OCI-LY1 (cell line): ENCODE data around the gene ASTN1.

Experiments
- EZH2 ChIP-seq: fragments of 200-600 bp; sonication (generic), shearing (Covaris generic); IDR thresholded peaks from 2 replicates; pipeline ENCODE4 v1.8.0; 2017; ENCODE audit warnings: borderline replicate concordance, mixed run types, mild to moderate bottlenecking, antibody characterized with exemption, low read length, moderate library complexity, mixed read lengths
- TF ChIP-seq, protein P1 (sequence below): fragments of 200-600 bp; sonication (generic), shearing (Covaris generic); IDR thresholded peaks from 2 replicates; pipeline ENCODE4 v1.5.1; 2017; ENCODE audit warnings: mild to moderate bottlenecking, antibody characterized with exemption, low read length, moderate library complexity, mixed read lengths

DNA sequence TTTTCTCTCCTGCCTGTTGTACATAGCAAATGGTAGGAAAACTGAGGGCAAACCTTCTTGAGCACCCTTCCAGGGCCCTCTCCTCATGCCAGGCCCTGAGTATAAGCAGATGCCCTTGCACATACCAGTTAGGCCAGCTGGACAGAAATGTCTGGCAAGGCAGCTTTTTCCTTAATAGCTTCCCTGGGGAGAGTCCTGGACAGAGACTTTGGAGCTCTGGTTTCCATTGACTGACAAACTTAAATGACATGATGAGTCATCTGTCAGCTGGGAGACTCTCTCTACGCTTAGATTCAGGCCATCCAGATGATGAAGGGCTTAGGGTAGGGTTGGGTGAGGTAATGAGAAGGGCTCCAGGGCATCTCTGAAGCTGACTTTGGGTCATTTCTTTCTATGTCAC, 317.5 kb downstream of the ASTN1 start:
- no peak for TF ChIP-seq EZH2
- TF ChIP-seq, protein P1, sequence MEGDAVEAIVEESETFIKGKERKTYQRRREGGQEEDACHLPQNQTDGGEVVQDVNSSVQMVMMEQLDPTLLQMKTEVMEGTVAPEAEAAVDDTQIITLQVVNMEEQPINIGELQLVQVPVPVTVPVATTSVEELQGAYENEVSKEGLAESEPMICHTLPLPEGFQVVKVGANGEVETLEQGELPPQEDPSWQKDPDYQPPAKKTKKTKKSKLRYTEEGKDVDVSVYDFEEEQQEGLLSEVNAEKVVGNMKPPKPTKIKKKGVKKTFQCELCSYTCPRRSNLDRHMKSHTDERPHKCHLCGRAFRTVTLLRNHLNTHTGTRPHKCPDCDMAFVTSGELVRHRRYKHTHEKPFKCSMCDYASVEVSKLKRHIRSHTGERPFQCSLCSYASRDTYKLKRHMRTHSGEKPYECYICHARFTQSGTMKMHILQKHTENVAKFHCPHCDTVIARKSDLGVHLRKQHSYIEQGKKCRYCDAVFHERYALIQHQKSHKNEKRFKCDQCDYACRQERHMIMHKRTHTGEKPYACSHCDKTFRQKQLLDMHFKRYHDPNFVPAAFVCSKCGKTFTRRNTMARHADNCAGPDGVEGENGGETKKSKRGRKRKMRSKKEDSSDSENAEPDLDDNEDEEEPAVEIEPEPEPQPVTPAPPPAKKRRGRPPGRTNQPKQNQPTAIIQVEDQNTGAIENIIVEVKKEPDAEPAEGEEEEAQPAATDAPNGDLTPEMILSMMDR = no peak
